ENCODE data around the gene DPP3.
A peak's percentile ranks its signal among the peaks of the same experiment; 100 is the strongest.

DPP3 gene

DNA sequence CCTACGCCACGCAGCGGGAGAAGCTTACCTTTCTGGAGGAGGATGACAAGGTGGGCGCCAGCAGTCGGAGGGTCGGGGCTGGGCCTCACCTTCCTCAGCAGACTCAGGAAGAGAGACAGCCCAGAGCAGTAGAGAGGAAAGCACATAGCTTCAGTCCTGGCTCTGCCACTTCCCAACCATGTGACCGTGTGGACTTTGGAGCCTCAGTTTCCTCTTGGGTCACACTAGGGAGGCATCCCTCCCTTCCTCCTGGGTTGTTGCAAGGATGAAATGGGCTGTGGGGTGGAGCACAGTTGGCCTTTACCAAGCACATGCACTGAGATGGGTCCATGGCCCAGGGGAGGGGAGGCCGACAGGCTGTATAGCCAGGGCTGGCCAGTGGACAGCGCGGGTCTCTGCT lies 12.9 kb downstream of the DPP3 start:
- H3K4me3 ChIP-seq (ENCODE audit: low read depth, low read length) = no peak overlapping the region
- TF ChIP-seq MYC (IDR thresholded peaks at IDR 0.05; ENCODE audit: low read depth, low read length) (no peak), POLR2A (IDR thresholded peaks at IDR 0.05; ENCODE audit: extremely low read depth, insufficient read length) (no peak)
- TF ChIP-seq, protein P1, sequence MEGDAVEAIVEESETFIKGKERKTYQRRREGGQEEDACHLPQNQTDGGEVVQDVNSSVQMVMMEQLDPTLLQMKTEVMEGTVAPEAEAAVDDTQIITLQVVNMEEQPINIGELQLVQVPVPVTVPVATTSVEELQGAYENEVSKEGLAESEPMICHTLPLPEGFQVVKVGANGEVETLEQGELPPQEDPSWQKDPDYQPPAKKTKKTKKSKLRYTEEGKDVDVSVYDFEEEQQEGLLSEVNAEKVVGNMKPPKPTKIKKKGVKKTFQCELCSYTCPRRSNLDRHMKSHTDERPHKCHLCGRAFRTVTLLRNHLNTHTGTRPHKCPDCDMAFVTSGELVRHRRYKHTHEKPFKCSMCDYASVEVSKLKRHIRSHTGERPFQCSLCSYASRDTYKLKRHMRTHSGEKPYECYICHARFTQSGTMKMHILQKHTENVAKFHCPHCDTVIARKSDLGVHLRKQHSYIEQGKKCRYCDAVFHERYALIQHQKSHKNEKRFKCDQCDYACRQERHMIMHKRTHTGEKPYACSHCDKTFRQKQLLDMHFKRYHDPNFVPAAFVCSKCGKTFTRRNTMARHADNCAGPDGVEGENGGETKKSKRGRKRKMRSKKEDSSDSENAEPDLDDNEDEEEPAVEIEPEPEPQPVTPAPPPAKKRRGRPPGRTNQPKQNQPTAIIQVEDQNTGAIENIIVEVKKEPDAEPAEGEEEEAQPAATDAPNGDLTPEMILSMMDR (IDR thresholded peaks at IDR 0.05; ENCODE audit: low read depth, low read length) = no peak
- TF ChIP-seq, protein P2, sequence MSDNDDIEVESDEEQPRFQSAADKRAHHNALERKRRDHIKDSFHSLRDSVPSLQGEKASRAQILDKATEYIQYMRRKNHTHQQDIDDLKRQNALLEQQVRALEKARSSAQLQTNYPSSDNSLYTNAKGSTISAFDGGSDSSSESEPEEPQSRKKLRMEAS (IDR thresholded peaks at IDR 0.05; ENCODE audit: low read depth, low read length) = no peak

DNA sequence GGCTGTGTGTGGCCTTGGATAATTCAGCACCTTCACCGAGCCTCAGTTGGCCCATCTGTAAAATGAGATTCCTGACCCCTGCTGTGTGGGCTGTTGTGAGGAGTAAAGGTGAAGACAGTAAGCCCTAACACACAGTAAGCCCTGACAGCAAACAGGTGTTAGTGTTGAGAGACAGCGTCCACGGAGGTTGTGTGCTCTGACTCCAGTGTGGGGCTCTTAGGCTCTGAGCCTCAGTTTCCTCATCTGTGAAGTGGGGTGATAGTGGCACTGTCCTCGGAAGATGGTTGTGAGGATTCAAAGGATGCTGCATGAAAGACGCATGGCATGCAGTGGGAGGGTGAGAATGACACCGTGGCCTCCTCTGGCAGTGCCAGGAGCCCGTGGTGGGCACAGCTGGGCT lies 14.2 kb downstream of the DPP3 start:
- no peak for DNase-seq (ENCODE audit: low read depth)
- TF ChIP-seq MYC (IDR thresholded peaks at IDR 0.05; ENCODE audit: low read depth, low read length) (no peak), POLR2A (IDR thresholded peaks at IDR 0.05; ENCODE audit: extremely low read depth, insufficient read length) (no peak)
- TF ChIP-seq, protein P2 (IDR thresholded peaks at IDR 0.05; ENCODE audit: low read depth, low read length) = no peak
- TF ChIP-seq, protein P1 (IDR thresholded peaks at IDR 0.05; ENCODE audit: low read depth, low read length) = no peak

More for the DNA sequence above, 12.9 kb downstream of the DPP3 start:
- no peak for DNase-seq (ENCODE audit: low read depth)

DNA sequence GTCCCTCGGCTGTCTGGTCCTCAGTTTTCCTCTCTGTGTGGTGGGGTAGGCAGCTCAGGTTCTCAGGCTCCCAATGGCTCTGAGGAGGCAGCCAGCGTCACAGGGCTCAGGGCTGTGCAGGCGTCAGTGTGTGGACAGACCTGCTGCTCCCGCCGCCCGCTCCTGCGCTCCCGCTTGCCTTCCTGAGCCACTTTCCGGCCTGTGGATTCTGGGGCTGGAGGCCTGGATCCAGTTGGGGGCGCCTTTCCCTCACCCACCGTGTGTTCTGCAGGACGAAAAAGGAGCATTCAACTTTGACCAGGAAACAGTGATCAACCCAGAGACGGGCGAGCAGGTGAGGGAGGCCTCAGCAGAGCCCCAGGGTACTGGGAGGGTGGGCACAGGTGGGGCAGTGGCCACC lies 14.7 kb downstream of the DPP3 start:
- no peak overlapping the region for H3K4me3 ChIP-seq (ENCODE audit: low read depth, low read length)
- TF ChIP-seq, protein P2 (IDR thresholded peaks at IDR 0.05; ENCODE audit: low read depth, low read length) = no peak
- TF ChIP-seq MYC (IDR thresholded peaks at IDR 0.05; ENCODE audit: low read depth, low read length) = no peak
- TF ChIP-seq, protein P1 (IDR thresholded peaks at IDR 0.05; ENCODE audit: low read depth, low read length) = no peak
- no peak for TF ChIP-seq POLR2A (IDR thresholded peaks at IDR 0.05; ENCODE audit: extremely low read depth, insufficient read length)
- DNase-seq (ENCODE audit: low read depth) = no peak

More for the DNA sequence above, 14.2 kb downstream of the DPP3 start:
- no peak overlapping the region for H3K4me3 ChIP-seq (ENCODE audit: low read depth, low read length)

DNA sequence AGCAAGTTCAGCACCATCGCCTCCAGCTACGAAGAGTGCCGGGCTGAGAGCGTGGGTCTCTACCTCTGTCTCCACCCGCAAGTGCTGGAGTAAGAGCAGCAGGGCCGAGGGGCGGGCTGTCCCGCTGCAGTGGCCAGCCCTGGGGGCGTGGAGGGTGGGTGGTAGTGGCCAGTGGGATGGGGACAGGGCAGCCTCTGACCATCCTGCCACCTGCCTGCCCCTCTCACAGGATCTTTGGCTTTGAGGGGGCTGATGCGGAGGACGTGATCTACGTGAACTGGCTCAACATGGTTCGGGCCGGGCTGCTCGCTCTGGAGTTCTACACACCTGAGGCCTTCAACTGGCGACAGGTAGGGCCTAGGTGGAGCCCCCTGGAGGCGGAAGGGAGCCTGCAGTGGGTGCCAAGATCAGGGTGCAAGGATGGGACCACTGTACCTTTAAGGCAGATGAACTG lies 15.2 kb downstream of the DPP3 start:
- no peak overlapping the region for H3K4me3 ChIP-seq (ENCODE audit: low read depth, low read length)
- DNase-seq (ENCODE audit: low read depth) = no peak
- TF ChIP-seq POLR2A (IDR thresholded peaks at IDR 0.05; ENCODE audit: extremely low read depth, insufficient read length) = no peak
- TF ChIP-seq, protein P2 (IDR thresholded peaks at IDR 0.05; ENCODE audit: low read depth, low read length) = no peak
- TF ChIP-seq, protein P1 (IDR thresholded peaks at IDR 0.05; ENCODE audit: low read depth, low read length) = peak; percentile 60

DNA sequence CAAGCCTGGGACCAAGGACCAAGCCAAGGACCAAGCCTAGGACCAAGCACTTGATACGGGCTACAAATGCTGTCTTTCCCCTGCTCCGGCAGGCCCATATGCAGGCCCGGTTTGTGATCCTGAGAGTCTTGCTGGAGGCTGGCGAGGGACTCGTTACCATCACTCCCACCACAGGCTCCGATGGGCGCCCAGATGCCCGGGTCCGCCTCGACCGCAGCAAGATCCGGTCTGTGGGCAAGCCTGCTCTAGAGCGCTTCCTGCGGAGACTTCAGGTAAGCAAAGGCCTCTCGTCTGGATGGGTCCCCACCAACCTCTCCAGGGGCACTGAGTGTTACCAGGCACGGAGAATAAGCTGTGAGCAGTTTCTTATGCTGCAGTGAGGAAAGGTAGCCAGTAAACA lies 17.0 kb downstream of the DPP3 start:
- H3K4me3 ChIP-seq (ENCODE audit: low read depth, low read length) = no peak overlapping the region
- TF ChIP-seq, protein P2 (IDR thresholded peaks at IDR 0.05; ENCODE audit: low read depth, low read length) = no peak
- TF ChIP-seq POLR2A (IDR thresholded peaks at IDR 0.05; ENCODE audit: extremely low read depth, insufficient read length) = no peak
- TF ChIP-seq MYC (IDR thresholded peaks at IDR 0.05; ENCODE audit: low read depth, low read length) = no peak
- TF ChIP-seq, protein P1 (IDR thresholded peaks at IDR 0.05; ENCODE audit: low read depth, low read length) = no peak
- DNase-seq (ENCODE audit: low read depth) = no peak

All from NB4 (cell line).